Testis (tissue), 2 donors: ENCODE results near the gene NDUFA3.

Experiments
- CTCF ChIP-seq, 3 experiments: fragments of 450-650 bp in 2 of 3; fragments of 200-600 bp in 1 of 3; sonication (generic) in 1 of 3; IDR thresholded peaks; one replicate each; pipeline ENCODE4 v1.5.1; 2016 to 2019; ENCODE audit warnings: antibody characterized with exemption in 3 of 3, mild to moderate bottlenecking in 2 of 3, moderate library complexity in 1 of 3
- POLR2A ChIP-seq: fragments of 450-650 bp; IDR thresholded peaks from one replicate; pipeline ENCODE4 v1.6.1; 2017; ENCODE audit warnings: antibody characterized with exemption, mild to moderate bottlenecking, moderate library complexity

DNA sequence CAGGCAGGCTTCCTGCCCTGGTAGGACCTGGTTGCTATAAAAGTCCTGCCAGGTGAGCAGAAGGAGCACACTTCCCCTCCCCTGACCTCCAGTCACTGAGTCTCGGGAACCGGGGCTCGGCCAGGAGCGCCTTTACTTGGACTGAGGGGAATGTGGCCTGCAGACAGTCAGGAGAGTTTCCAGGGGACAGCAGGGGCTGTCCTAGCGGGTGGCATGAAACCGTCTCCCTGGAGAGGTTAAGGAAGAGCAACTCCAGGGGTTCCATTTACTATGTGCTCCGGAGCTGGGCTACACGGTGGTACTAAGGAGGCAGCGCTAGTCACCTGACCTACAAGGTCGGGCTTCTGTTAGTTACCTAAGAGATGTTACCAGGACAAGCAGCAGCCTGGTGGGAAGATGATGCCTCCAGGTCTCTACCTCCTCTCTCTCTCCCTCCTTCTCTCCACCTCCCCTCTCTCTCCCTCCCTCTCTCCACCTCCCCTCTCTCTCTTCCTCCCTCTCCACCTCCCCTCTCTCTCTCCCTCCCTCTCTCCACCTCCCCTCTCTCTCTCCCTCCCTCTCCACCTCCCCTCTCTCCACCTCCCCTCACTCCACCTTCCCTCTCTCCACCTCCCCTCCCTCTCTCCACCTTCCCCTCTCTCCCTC, 30.8 kb downstream of the NDUFA3 start:
- TF ChIP-seq POLR2A (no peak), CTCF (IDR thresholded peaks at IDR 0.05) (no peak)
